MM.1S (cell line): ENCODE data around the gene SPC25.
"Not testable (repeated sequence)": the region's sequence is repeated elsewhere in the genome, so short reads cannot be mapped to it uniquely, and the experiment has no call there.

Experiments used
- DNase-seq: peaks from one replicate; pipeline ENCODE4 v3.0.0-alpha.2; 2015
- H2AFZ ChIP-seq: fragments of 300-600 bp; sonication (generic); 2 replicates; pipeline ENCODE4 v1.6.0; 2016; ENCODE audit warnings: antibody characterized with exemption, low read length
- H3F3A ChIP-seq: fragments of 300-600 bp; sonication (generic); 2 replicates; pipeline ENCODE4 v1.6.1; 2016; ENCODE audit warnings: mild to moderate bottlenecking, antibody characterized with exemption, low read length, moderate library complexity, mixed read lengths; ENCODE audit not compliant: insufficient read depth
- H3K27ac ChIP-seq: fragments of 300-600 bp; sonication (generic); 2 replicates; pipeline ENCODE4 v1.5.1; 2016; ENCODE audit warnings: mild to moderate bottlenecking, low read length
- H3K27me3 ChIP-seq: fragments of 300-600 bp; sonication (generic); replicated peaks from 2 replicates; pipeline ENCODE4 v1.6.0; 2016; ENCODE audit warnings: low read length; ENCODE audit not compliant: insufficient read depth
- H3K36me3 ChIP-seq: fragments of 300-600 bp; sonication (generic); replicated peaks from 2 replicates; pipeline ENCODE4 v1.6.1; 2016; ENCODE audit warnings: mild to moderate bottlenecking, low read length, mixed read lengths; ENCODE audit not compliant: insufficient read depth
- H3K4me1 ChIP-seq: fragments of 300-600 bp; sonication (generic); 2 replicates; pipeline ENCODE4 v1.6.1; 2016; ENCODE audit warnings: low read length, mixed read lengths
- H3K4me2 ChIP-seq: fragments of 300-600 bp; sonication (generic); 2 replicates; pipeline ENCODE4 v1.6.0; 2016; ENCODE audit warnings: low read depth, low read length
- H3K4me3 ChIP-seq: fragments of 300-600 bp; sonication (generic); 2 replicates; pipeline ENCODE4 v1.5.1; 2016; ENCODE audit warnings: low read length, mixed read lengths
- H3K79me2 ChIP-seq: fragments of 300-600 bp; sonication (generic); 2 replicates; pipeline ENCODE4 v1.6.1; 2016; ENCODE audit warnings: mixed run types, low read length, mixed read lengths
- H3K9ac ChIP-seq: fragments of 300-600 bp; sonication (generic); 2 replicates; pipeline ENCODE4 v1.6.1; 2016; ENCODE audit warnings: low read length, mixed read lengths
- H3K9me2 ChIP-seq: fragments of 300-600 bp; sonication (generic); replicated peaks from 2 replicates; pipeline ENCODE4 v1.6.1; 2016; ENCODE audit warnings: mild to moderate bottlenecking, low read length, mixed read lengths; ENCODE audit not compliant: insufficient read depth
- H3K9me3 ChIP-seq: fragments of 300-600 bp; sonication (generic); replicated peaks from 2 replicates; pipeline ENCODE4 v1.6.1; 2016; ENCODE audit warnings: mild to moderate bottlenecking, low read length, mixed read lengths; ENCODE audit not compliant: insufficient read depth
- H4K20me1 ChIP-seq: fragments of 300-600 bp; sonication (generic); 2 replicates; pipeline ENCODE4 v1.6.1; 2016; ENCODE audit warnings: mild to moderate bottlenecking, low read length, moderate library complexity, mixed read lengths; ENCODE audit not compliant: insufficient read depth
- CTCF ChIP-seq: fragments of 300-600 bp; sonication (generic); IDR thresholded peaks from 2 replicates; pipeline ENCODE4 v1.5.1; 2016; ENCODE audit warnings: antibody characterized with exemption, low read length, mixed read lengths
- EZH2 ChIP-seq: fragments of 300-600 bp; sonication (generic); optimal IDR thresholded peaks from 2 replicates; pipeline ENCODE3; 2017; ENCODE audit warnings: low read depth, mild to moderate bottlenecking, antibody characterized with exemption, low read length, mixed read lengths
- EZH2phosphoT487 ChIP-seq: fragments of 300-600 bp; sonication (generic); IDR thresholded peaks from 2 replicates; pipeline ENCODE4 v1.6.1; 2018; ENCODE audit warnings: antibody characterized with exemption, low read length

Gene SPC25

DNA sequence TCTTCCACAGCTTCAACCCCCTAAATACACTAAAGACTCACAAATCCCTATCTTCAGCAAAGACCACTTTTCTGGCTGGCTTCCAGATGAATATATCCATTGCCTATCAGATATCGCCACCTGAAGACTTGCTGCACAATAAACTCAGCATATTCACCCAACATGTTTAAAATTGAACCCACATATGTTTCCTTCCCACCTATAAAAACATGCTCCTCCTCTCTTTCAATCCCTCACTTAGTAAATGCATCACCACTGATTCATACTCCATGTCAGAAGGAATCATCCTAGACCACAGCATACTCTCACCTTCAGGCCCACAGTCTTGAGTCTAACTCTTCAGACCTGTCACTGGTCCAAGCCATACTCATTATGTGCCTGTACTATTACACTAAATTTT is 5.3 kb downstream of the SPC25 start:
- Histone ChIP-seq H2AFZ (no peak overlapping the region), H3K4me3 (no peak overlapping the region), H3K9me2 (no peaks in the 10 kb centered on the region), H3K4me1 (no peaks in the 10 kb centered on the region), H4K20me1 (no peaks in the 10 kb centered on the region), H3K9ac (no peak overlapping the region), H3K27ac (no peak overlapping the region), H3K9me3 (no peaks in the 10 kb centered on the region), H3K36me3 (no peaks in the 10 kb centered on the region; the same call in 1 of the 2 replicates), H3K79me2 (peaks cover 18% of the 10 kb centered on the region), H3F3A (no peaks in the 10 kb centered on the region), H3K4me2 (no peak overlapping the region), H3K27me3 (no peaks in the 10 kb centered on the region)
- TF ChIP-seq EZH2phosphoT487 (no peak), EZH2 (no peak), CTCF (no peak)
- DNase-seq: no peak

DNA sequence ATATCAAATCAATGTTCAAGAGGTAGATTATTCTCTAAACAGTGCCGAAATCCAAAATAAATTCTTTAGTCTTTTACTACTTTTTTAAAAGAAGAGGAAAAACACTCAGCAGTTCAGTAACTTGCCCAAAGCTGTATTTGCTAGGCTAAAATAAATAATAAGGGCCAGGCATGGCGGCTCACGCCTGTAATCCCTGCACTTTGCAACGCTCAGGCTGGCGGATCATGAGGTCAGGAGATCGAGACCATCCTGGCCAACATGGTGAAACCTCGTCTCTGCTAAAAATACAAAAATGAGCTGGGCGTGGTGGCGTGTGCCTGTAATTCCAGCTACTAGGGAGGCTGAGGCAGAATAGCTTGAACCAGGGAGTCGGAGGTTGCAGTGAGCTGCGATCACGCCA is 8.1 kb downstream of the SPC25 start:
- H4K20me1 ChIP-seq, H3K4me1 ChIP-seq, H3K27ac ChIP-seq, H3K4me3 ChIP-seq, H3K9me2 ChIP-seq, H3F3A ChIP-seq, H3K27me3 ChIP-seq, H3K4me2 ChIP-seq, H3K9me3 ChIP-seq, H2AFZ ChIP-seq, H3K9ac ChIP-seq, DNase-seq, H3K36me3 ChIP-seq: not testable (repeated sequence)
- H3K79me2 ChIP-seq: peaks cover 19% of the 10 kb centered on the region

DNA sequence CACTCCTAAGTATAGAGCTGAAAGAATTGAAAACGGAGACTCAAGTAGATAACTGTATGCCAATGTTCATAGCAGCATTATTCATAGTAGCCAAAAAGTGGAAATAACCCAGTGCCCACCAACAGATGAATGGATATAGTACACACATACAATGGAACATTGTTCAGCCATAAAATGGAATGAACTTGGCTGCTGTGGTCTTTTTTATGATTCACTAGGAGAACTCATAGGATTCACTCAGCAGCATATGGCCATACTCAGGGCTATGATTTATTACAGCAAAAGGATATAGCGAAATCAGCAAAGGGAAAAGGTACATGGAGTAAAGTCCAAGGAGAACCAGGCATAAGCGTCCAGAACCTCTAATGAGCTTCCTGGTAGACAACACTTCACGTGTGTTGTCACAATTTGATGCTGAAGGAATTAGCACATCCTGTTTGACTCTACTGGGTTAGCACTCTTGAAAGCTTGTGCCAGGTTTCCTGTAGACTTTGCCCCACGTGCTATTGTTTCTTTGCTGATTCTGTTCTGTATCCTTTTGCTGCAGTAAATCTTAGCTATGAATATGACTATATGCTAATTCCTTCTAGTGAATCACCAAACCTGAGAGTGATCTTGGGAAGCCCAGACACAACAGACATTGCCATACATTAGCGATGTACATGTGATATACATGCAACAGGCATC is 15.7 kb downstream of the SPC25 start:
- Histone ChIP-seq H3F3A (no peaks in the 10 kb centered on the region), H4K20me1 (no peaks in the 10 kb centered on the region), H3K79me2 (peaks cover 25% of the 10 kb centered on the region), H3K36me3 (peaks cover 13% of the 10 kb centered on the region; the same call in 1 of the 2 replicates), H3K9me2 (no peaks in the 10 kb centered on the region), H3K4me3 (no peak overlapping the region), H3K27ac (no peak overlapping the region), H3K9me3 (no peaks in the 10 kb centered on the region), H3K4me2 (no peak overlapping the region), H3K4me1 (no peaks in the 10 kb centered on the region), H3K27me3 (no peaks in the 10 kb centered on the region), H3K9ac (no peak overlapping the region), H2AFZ (no peak overlapping the region)
- no peak for DNase-seq
- TF ChIP-seq CTCF (no peak), EZH2phosphoT487 (no peak), EZH2 (no peak)

DNA sequence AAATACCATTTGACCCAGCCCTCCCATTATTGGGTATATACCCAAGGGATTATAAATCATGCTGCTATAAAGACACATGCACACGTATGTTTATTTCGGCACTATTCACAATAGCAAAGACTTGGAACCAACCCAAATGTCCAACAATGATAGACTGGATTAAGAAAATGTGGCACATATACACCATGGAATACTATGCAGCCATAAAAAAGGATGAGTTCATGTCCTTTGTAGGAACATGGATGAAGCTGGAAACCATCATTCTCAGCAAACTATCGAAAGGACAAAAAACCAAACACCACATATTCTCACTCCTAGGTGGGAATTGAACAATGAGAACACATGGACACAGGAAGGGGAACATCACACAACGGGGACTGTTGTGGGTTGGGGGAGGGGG is 19.4 kb downstream of the SPC25 start:
- H3K27me3 ChIP-seq, H3K4me2 ChIP-seq, H3K27ac ChIP-seq, H3K4me3 ChIP-seq, H4K20me1 ChIP-seq, H3K9me3 ChIP-seq, H3K9me2 ChIP-seq, H2AFZ ChIP-seq, DNase-seq, H3F3A ChIP-seq, H3K4me1 ChIP-seq, H3K9ac ChIP-seq, H3K79me2 ChIP-seq: not testable (repeated sequence)
- H3K36me3 ChIP-seq: peaks cover 10% of the 10 kb centered on the region; the same call in 1 of the 2 replicates

- H3K9ac ChIP-seq, H4K20me1 ChIP-seq, H3K4me3 ChIP-seq, H3K4me2 ChIP-seq, H2AFZ ChIP-seq, H3K9me3 ChIP-seq, H3K4me1 ChIP-seq, DNase-seq, H3K27ac ChIP-seq, H3K27me3 ChIP-seq, H3K79me2 ChIP-seq, H3F3A ChIP-seq, H3K9me2 ChIP-seq: not testable (repeated sequence)
- peaks cover 10% of the 10 kb centered on the region; the same call in 1 of the 2 replicates for H3K36me3 ChIP-seq
These were observed 19.9 kb downstream of the SPC25 start for GRCh38 chr2:168870369-168870768.

- H3K79me2 ChIP-seq, H3K27ac ChIP-seq, H3K9me3 ChIP-seq, H3F3A ChIP-seq, DNase-seq, H3K4me3 ChIP-seq, H3K9me2 ChIP-seq, H3K4me2 ChIP-seq, H2AFZ ChIP-seq, H3K4me1 ChIP-seq, H4K20me1 ChIP-seq, H3K9ac ChIP-seq, H3K36me3 ChIP-seq, H3K27me3 ChIP-seq: not testable (repeated sequence)
These were observed 23.1 kb downstream of the SPC25 start for GRCh38 chr2:168867164-168867563.
